OCI-LY1 (cell line): ENCODE data around the gene ADAMTSL3.

Experiments used
- H2AFZ ChIP-seq: fragments of 200-600 bp; sonication (generic), shearing (Covaris generic); 2 replicates; pipeline ENCODE4 v1.6.0; 2014; ENCODE audit warnings: antibody characterized with exemption, mild to moderate bottlenecking, low read length
- H3F3A ChIP-seq: fragments of 200-600 bp; sonication (generic), shearing (Covaris generic); 2 replicates; pipeline ENCODE4 v1.6.0; 2014; ENCODE audit warnings: mild to moderate bottlenecking, antibody characterized with exemption, low read length, moderate library complexity; ENCODE audit not compliant: insufficient read depth
- H3K27ac ChIP-seq: fragments of 200-600 bp; sonication (generic); 2 replicates; pipeline ENCODE4 v1.5.1; 2014; ENCODE audit warnings: low read length, mixed run types, mild to moderate bottlenecking, low read depth; ENCODE audit not compliant: poor library complexity, severe bottlenecking
- H3K27me3 ChIP-seq: fragments of 200-600 bp; sonication (generic); 2 replicates; pipeline ENCODE4 v1.6.0; 2014; ENCODE audit warnings: antibody characterized with exemption, mild to moderate bottlenecking, low read length, moderate library complexity; ENCODE audit not compliant: insufficient read depth
- H3K36me3 ChIP-seq: fragments of 200-600 bp; sonication (generic); 2 replicates; pipeline ENCODE4 v1.6.1; 2014; ENCODE audit warnings: mild to moderate bottlenecking, antibody characterized with exemption, low read length, moderate library complexity, mixed read lengths; ENCODE audit not compliant: insufficient read depth
- H3K4me1 ChIP-seq: fragments of 200-600 bp; sonication (generic); 2 replicates; pipeline ENCODE4 v1.5.1; 2014; ENCODE audit warnings: mild to moderate bottlenecking, low read length, moderate library complexity; ENCODE audit not compliant: insufficient read depth, severe bottlenecking
- H3K4me2 ChIP-seq: fragments of 200-600 bp; sonication (generic), shearing (Covaris generic); 2 replicates; pipeline ENCODE4 v1.6.1; 2014; ENCODE audit warnings: low read length
- H3K4me3 ChIP-seq: fragments of 200-600 bp; sonication (generic); 2 replicates; pipeline ENCODE4 v1.5.1; 2014; ENCODE audit warnings: low read length, low read depth, mild to moderate bottlenecking, mixed read lengths; ENCODE audit not compliant: poor library complexity, severe bottlenecking
- H3K79me2 ChIP-seq: fragments of 200-600 bp; shearing (Covaris generic); 2 replicates; pipeline ENCODE4 v1.6.1; 2016; ENCODE audit warnings: mixed run types, low read length, mixed read lengths; ENCODE audit not compliant: insufficient read depth
- H3K9ac ChIP-seq: fragments of 200-600 bp; sonication (generic), shearing (Covaris generic); 2 replicates; pipeline ENCODE4 v1.6.1; 2014; ENCODE audit warnings: mild to moderate bottlenecking, low read length, mixed read lengths
- H3K9me2 ChIP-seq: fragments of 200-600 bp; sonication (generic), shearing (Covaris generic); 2 replicates; pipeline ENCODE4 v1.6.1; 2014; ENCODE audit warnings: low read depth, mild to moderate bottlenecking, low read length, mixed read lengths
- H3K9me3 ChIP-seq: fragments of 200-600 bp; shearing (Covaris generic); 2 replicates; pipeline ENCODE4 v1.6.1; 2014; ENCODE audit warnings: low read length, mixed read lengths
- H4K20me1 ChIP-seq: fragments of 200-600 bp; sonication (generic), shearing (Covaris generic); 2 replicates; pipeline ENCODE4 v1.6.0; 2016; ENCODE audit warnings: mild to moderate bottlenecking, low read length; ENCODE audit not compliant: insufficient read depth
- CTCF ChIP-seq: fragments of 200-600 bp; sonication (generic), shearing (Covaris generic); IDR thresholded peaks from 2 replicates; pipeline ENCODE4 v1.5.1; 2017; ENCODE audit warnings: mild to moderate bottlenecking, antibody characterized with exemption, low read length, moderate library complexity, mixed read lengths
- EZH2 ChIP-seq: fragments of 200-600 bp; sonication (generic), shearing (Covaris generic); IDR thresholded peaks from 2 replicates; pipeline ENCODE4 v1.8.0; 2017; ENCODE audit warnings: borderline replicate concordance, mixed run types, mild to moderate bottlenecking, antibody characterized with exemption, low read length, moderate library complexity, mixed read lengths

Gene ADAMTSL3

GRCh38 chr15:83733206-83733605 is 79.3 kb downstream of the ADAMTSL3 start:
- Histone ChIP-seq H3K4me1 (no peaks in the 10 kb centered on the region), H3F3A (no peaks in the 10 kb centered on the region), H4K20me1 (no peaks in the 10 kb centered on the region), H3K9me2 (no peaks in the 10 kb centered on the region; the same call in 1 of the 2 replicates), H3K4me3 (no peak overlapping the region), H2AFZ (no peak overlapping the region), H3K9ac (no peak overlapping the region), H3K27ac (no peak overlapping the region), H3K79me2 (no peaks in the 10 kb centered on the region), H3K27me3 (no peaks in the 10 kb centered on the region), H3K9me3 (no peaks in the 10 kb centered on the region), H3K36me3 (no peaks in the 10 kb centered on the region), H3K4me2 (no peak overlapping the region)
- no peak for TF ChIP-seq EZH2
- TF ChIP-seq CTCF = no peak

GRCh38 chr15:83733691-83734090 is 79.8 kb downstream of the ADAMTSL3 start:
- Histone ChIP-seq H3K9me3 (no peaks in the 10 kb centered on the region), H4K20me1 (no peaks in the 10 kb centered on the region), H3K4me1 (no peaks in the 10 kb centered on the region), H3K9me2 (no peaks in the 10 kb centered on the region; the same call in 1 of the 2 replicates), H3F3A (no peaks in the 10 kb centered on the region), H3K9ac (no peak overlapping the region), H3K79me2 (no peaks in the 10 kb centered on the region), H3K27ac (no peak overlapping the region), H3K4me2 (no peak overlapping the region), H2AFZ (no peak overlapping the region), H3K36me3 (no peaks in the 10 kb centered on the region), H3K27me3 (no peaks in the 10 kb centered on the region), H3K4me3 (no peak overlapping the region)
- TF ChIP-seq EZH2 = no peak
- no peak for TF ChIP-seq CTCF

DNA sequence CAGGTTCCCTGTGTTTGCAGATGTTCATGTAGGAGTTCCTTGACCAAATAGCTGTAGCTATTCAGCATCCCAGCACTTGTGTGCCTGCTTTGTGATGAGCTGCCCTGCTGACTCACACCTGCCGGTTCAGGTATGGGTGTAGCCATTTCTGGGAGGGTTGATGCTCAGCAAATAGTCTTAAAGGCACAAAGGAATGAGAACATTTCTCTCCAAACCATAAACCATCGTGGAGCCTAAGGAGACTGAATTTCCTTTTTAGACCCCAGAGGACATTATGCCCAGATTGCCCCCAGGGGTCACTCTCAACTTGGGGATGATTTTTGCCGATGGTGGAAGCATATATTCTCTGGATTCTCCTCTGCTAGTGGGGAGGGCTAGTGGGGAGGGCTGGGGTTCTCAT is 80.6 kb downstream of the ADAMTSL3 start:
- Histone ChIP-seq H3K9me3 (no peaks in the 10 kb centered on the region), H3K27ac (no peak overlapping the region), H2AFZ (no peak overlapping the region), H3K27me3 (no peaks in the 10 kb centered on the region), H3K4me2 (no peak overlapping the region), H3F3A (no peaks in the 10 kb centered on the region), H3K4me3 (no peak overlapping the region), H3K79me2 (no peaks in the 10 kb centered on the region), H4K20me1 (no peaks in the 10 kb centered on the region), H3K9ac (no peak overlapping the region), H3K4me1 (no peaks in the 10 kb centered on the region), H3K36me3 (no peaks in the 10 kb centered on the region), H3K9me2 (no peaks in the 10 kb centered on the region; the same call in 1 of the 2 replicates)
- TF ChIP-seq CTCF (no peak; the same call in 1 of the 2 replicates), EZH2 (no peak)
